Rectal smooth muscle tissue (tissue), 1 donor: Measurements from ENCODE around the gene NOL4L.

Experiments
- H3K27ac ChIP-seq: one replicate; pipeline ENCODE4 v1.7.0; 2013; ENCODE audit warnings: low read depth, low read length, inconsistent platforms
- H3K27me3 ChIP-seq: one replicate; pipeline ENCODE4 v1.7.0; 2013; ENCODE audit warnings: low read length; ENCODE audit not compliant: control insufficient read depth, insufficient read depth
- H3K36me3 ChIP-seq: one replicate; pipeline ENCODE4 v1.7.0; 2013; ENCODE audit warnings: low read length; ENCODE audit not compliant: control insufficient read depth, insufficient read depth
- H3K4me1 ChIP-seq: one replicate; pipeline ENCODE4 v1.7.0; 2013; ENCODE audit warnings: low read length; ENCODE audit not compliant: control insufficient read depth, insufficient read depth
- H3K4me3 ChIP-seq: one replicate; pipeline ENCODE4 v1.7.0; 2013; ENCODE audit warnings: low read length
- H3K9ac ChIP-seq: one replicate; pipeline ENCODE4 v1.7.0; 2013; ENCODE audit warnings: low read length

The NOL4L gene

GRCh38 chr20:32511358-32512046, 73.6 kb downstream of the NOL4L start:
- Histone ChIP-seq H3K27me3 (no peaks in the 10 kb centered on the region), H3K27ac (no peak overlapping the region), H3K4me3 (no peak overlapping the region), H3K36me3 (no peaks in the 10 kb centered on the region), H3K9ac (no peak overlapping the region), H3K4me1 (no peaks in the 10 kb centered on the region)

DNA sequence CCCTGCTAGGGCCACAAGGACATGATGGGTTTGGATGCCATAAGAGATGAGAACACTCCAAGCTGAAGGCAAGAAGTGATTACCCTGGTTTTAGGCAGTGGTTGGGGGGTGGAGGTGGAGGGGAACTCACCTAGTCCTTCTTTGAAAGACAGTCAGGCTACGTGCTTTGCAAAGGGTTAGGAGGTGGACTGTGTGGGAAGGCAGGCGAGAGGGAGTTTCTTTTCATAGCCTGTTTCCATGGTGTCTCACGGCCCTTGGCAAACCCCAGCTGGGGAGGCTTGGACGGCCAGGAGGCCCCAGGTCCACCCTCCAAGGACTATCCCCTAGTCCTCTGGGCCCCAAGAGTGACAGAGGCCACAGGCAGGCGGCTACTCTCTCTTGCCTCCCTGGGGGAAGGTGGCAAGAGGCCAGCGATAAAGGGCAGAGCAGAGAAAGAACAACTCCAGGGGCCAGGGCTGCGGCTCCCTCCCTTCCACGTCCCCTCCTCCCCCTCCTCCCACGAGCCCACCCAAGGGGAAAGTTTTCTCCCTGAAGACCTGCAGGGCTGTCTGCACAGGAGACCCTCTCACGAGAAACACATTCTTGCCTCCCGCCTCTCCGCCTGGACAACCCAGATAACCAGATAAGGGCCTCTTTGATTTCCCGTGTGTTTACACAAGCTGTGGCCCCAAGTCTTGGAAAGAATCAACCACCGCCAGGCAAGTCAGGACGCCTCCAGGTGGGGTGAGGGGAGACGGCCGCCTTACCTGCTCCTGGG, 74.4 kb downstream of the NOL4L start:
- no peak overlapping the region for H3K4me3 ChIP-seq
- no peak overlapping the region for H3K27ac ChIP-seq
- H3K4me1 ChIP-seq, result no peaks in the 10 kb centered on the region
- H3K9ac ChIP-seq, result no peak overlapping the region
- H3K27me3 ChIP-seq, result no peaks in the 10 kb centered on the region
- no peaks in the 10 kb centered on the region for H3K36me3 ChIP-seq

GRCh38 chr20:32510120-32510600, 75.0 kb downstream of the NOL4L start:
- Histone ChIP-seq H3K36me3 (no peaks in the 10 kb centered on the region), H3K9ac (no peak overlapping the region), H3K4me3 (no peak overlapping the region), H3K27me3 (no peaks in the 10 kb centered on the region), H3K4me1 (no peaks in the 10 kb centered on the region), H3K27ac (no peak overlapping the region)

DNA sequence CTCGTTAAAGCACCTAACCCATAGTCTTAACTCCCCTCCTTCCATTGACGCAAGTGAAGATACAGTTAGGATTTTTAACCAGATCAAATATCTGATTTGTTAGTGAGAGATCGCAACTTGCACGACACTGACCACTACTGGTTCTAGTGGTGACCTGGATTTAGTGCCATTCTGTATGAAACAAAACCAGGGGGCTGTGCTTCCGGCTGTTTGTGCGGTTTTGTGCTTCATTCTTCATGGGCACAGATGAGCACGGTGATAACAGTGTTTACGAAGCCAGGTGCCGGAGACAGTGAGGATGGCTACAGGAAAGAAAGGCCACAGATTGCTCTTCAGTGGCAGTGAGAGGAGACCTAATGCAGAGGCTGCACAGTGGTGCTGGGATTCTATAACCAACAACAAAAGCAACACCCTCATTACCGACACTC, 75.5 kb downstream of the NOL4L start:
- no peak overlapping the region for H3K27ac ChIP-seq
- no peak overlapping the region for H3K9ac ChIP-seq
- H3K4me3 ChIP-seq, result no peak overlapping the region
- no peaks in the 10 kb centered on the region for H3K27me3 ChIP-seq
- no peaks in the 10 kb centered on the region for H3K36me3 ChIP-seq
- no peaks in the 10 kb centered on the region for H3K4me1 ChIP-seq

DNA sequence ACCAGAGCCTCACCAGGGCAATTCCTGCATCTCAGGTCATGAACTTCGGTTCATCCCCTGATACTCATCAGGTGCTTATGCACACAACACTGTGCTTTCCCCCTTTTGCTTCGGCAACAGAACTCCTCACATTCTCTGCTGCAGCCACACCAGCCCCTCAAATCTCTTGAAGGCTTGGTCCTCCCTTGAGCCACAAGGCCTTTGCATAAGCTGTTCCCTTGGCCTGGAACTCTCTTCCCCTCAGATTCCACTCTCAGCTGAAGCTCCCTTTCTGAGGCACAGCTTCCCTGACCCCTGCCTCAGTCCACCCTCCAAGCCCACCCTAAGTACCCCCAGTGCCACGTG, 76.4 kb downstream of the NOL4L start:
- H3K4me3 ChIP-seq, result no peak overlapping the region
- H3K27me3 ChIP-seq, result no peaks in the 10 kb centered on the region
- no peak overlapping the region for H3K27ac ChIP-seq

GRCh38 chr20:32507998-32508774, 76.9 kb downstream of the NOL4L start:
- H3K36me3 ChIP-seq, result no peaks in the 10 kb centered on the region
- no peaks in the 10 kb centered on the region for H3K4me1 ChIP-seq
- no peak overlapping the region for H3K27ac ChIP-seq
- H3K27me3 ChIP-seq, result no peaks in the 10 kb centered on the region
- H3K9ac ChIP-seq, result no peak overlapping the region
- no peak overlapping the region for H3K4me3 ChIP-seq

More for the DNA sequence above, 76.4 kb downstream of the NOL4L start:
- Histone ChIP-seq H3K4me1 (no peaks in the 10 kb centered on the region), H3K36me3 (no peaks in the 10 kb centered on the region), H3K9ac (no peak overlapping the region)

DNA sequence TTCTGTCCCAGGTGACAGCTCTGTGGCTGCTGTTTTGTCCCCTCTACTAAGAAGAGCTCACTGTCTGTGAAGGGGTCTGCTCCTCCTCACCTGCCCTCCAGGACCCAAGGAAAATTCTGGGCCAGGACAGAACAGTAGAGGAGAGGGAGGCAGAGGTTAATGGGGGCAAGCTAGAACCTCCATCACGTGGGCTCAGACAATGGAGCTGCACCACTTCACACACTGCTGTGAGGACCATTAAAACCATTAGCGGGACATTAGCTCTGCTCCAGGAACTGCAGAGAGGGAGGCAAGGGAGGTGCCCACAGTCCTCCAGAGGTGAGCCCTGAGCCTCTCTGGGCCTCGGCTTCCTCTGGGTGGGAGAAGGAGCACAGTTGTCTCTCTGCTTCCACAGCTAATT, 78.4 kb downstream of the NOL4L start:
- H3K27ac ChIP-seq, result no peak overlapping the region
- no peaks in the 10 kb centered on the region for H3K4me1 ChIP-seq

DNA sequence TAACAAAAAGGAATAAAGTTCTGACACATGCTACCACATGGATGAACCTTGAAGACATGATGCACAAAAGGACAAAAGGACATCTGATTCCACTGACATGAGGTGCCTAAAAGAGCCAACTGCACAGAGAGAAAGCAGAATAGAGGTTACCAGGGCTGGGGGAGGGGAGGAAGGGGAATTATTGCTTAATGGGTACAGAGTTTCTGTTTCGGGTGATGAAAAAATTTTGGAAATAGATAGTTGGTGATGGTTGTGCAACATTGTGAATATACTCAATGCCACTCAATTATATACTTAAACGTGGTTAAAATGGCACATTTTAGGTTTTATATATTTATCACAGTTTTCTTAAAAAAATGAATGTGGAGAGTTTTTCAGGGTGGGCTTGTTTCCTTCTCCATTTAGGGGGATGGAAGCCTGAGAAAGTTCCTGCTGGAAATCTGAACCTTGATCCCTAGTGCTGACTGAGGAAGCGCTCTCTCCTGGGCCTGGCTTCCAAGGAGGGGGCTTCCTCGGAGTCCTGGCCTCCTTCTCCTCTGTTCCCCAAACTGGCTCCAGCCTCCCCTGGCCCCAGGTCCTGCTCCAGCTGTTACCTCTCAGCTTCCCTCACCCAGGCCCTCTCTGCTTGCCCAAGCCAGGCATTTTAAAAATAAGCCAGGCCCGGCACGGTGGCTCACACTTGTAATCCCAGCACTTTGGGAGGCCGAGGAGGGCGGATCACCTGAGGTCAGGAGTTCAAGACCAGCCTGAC, 79.2 kb downstream of the NOL4L start:
- H3K27ac ChIP-seq, result no peak overlapping the region
- no peaks in the 10 kb centered on the region for H3K27me3 ChIP-seq
- H3K4me1 ChIP-seq, result no peaks in the 10 kb centered on the region
- H3K36me3 ChIP-seq, result no peaks in the 10 kb centered on the region
- no peak overlapping the region for H3K4me3 ChIP-seq
- no peak overlapping the region for H3K9ac ChIP-seq

More for the DNA sequence above, 78.4 kb downstream of the NOL4L start:
- Histone ChIP-seq H3K4me3 (no peak overlapping the region), H3K9ac (no peak overlapping the region), H3K36me3 (no peaks in the 10 kb centered on the region), H3K27me3 (no peaks in the 10 kb centered on the region)

DNA sequence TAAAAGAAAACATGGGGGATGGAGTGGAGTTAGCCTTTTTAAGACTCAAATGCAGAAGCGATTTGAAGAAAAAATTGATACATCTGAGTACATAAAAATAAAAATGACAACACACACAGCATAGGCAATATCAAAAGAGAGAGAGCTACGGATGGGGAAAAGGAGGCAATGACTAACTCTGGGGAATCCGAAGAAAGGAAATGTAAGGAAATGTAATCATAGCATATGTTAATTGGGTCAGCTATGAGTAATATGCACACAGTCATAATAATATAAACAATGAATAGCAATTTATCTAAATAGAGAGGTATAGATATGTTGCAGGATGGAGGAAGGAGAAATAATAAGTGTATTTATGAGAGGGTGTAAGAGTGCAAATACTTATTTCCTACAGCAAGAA, 83.4 kb downstream of the NOL4L start:
- no peak overlapping the region for H3K4me3 ChIP-seq
- H3K9ac ChIP-seq, result no peak overlapping the region
- H3K27ac ChIP-seq, result no peak overlapping the region
- H3K36me3 ChIP-seq, result no peaks in the 10 kb centered on the region
- H3K4me1 ChIP-seq, result no peaks in the 10 kb centered on the region
- H3K27me3 ChIP-seq, result no peaks in the 10 kb centered on the region

DNA sequence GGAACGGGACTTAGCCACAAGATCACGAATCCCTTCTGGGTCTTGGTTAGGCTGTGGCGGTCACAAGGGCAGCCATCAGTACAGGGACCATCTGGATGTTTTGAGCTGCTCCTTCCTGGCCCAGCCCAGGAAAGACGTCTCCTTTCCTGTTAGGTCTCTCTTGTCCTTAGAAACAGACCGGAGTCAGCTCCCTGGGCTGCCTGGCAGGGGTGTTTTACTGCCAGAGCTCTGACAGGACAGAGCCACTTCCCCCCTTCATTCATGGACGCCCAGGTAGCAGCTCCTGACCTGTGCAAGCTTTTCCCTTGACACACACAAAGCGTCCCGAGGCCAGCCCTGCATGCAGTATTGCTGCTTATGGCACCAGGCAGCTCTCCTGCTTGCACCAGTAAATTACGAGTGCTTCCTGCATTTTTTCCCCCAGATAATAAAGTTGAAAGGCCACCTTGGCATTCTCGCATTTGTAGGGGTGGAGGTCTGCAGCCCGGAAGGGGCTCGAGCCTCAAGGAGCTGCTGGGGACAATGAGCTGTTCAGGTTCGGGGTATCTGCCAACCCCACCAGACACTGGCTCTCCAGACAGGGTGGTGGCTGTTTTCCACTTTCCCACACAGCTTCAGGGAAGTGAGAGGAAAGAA, 87.4 kb downstream of the NOL4L start:
- no peaks in the 10 kb centered on the region for H3K4me1 ChIP-seq
- no peak overlapping the region for H3K27ac ChIP-seq
- no peak overlapping the region for H3K9ac ChIP-seq
- no peaks in the 10 kb centered on the region for H3K27me3 ChIP-seq
- H3K36me3 ChIP-seq, result no peaks in the 10 kb centered on the region
- H3K4me3 ChIP-seq, result no peak overlapping the region

GRCh38 chr20:32496811-32497533, 88.2 kb downstream of the NOL4L start:
- Histone ChIP-seq H3K9ac (no peak overlapping the region), H3K27ac (no peak overlapping the region), H3K4me3 (no peak overlapping the region)

More at GRCh38 chr20:32496811-32497533, 88.2 kb downstream of the NOL4L start:
- no peaks in the 10 kb centered on the region for H3K4me1 ChIP-seq
- no peaks in the 10 kb centered on the region for H3K27me3 ChIP-seq
- H3K36me3 ChIP-seq, result no peaks in the 10 kb centered on the region
